HepG2 (cell line): ENCODE data around the gene RNASE7. TPM values are rescaled to one million over a fixed set of nuclear protein-coding genes. Genes with fewer than 3 reads are reported as not detected.

Experiments
- CHCHD3 ChIP-seq: sonication (generic); formaldehyde crosslinking; IDR thresholded peaks from 2 replicates; pipeline ENCODE4 v1.8.0; 2022; ENCODE audit warnings: mild to moderate bottlenecking, missing genetic modification reagents, moderate library complexity
- EP300 ChIP-seq, 3 experiments: sonication (generic) in 1 of 3; formaldehyde crosslinking in 1 of 3; IDR thresholded peaks; 2 replicates each; pipeline versions ENCODE4 v1.5.1 to v1.6.1; 2011 to 2020; ENCODE audit warnings: low read depth in 2 of 3, low read length in 2 of 3, borderline replicate concordance in 1 of 3, improper control_type of control experiment in 1 of 3, mild to moderate bottlenecking in 1 of 3, missing genetic modification reagents in 1 of 3, moderate library complexity in 1 of 3
- FOXP4 ChIP-seq: sonication (generic); formaldehyde crosslinking; IDR thresholded peaks from 2 replicates; pipeline ENCODE4 v1.4.0; 2020; ENCODE audit warnings: missing genetic modification reagents
- HNRNPH1 ChIP-seq: fragments of 200-400 bp; formaldehyde crosslinking; optimal IDR thresholded peaks from 2 replicates; pipeline ENCODE3; 2017; ENCODE audit warnings: mild to moderate bottlenecking, low read depth, low read length
- PAX8 ChIP-seq: sonication (generic); formaldehyde crosslinking; IDR thresholded peaks from 2 replicates; pipeline ENCODE4 v1.8.0; 2022; ENCODE audit warnings: mild to moderate bottlenecking, missing genetic modification reagents, borderline replicate concordance
- PRPF4 ChIP-seq: fragments of 200-400 bp; formaldehyde crosslinking; IDR thresholded peaks from 2 replicates; pipeline ENCODE4 v1.6.1; 2016; ENCODE audit warnings: low read length, low read depth; ENCODE audit not compliant: poor library complexity, severe bottlenecking
- RFX1 ChIP-seq: fragments of 450-650 bp; IDR thresholded peaks from 2 replicates; pipeline ENCODE4 v1.6.1; 2017
- SMC3 ChIP-seq: IDR thresholded peaks from 2 replicates; pipeline ENCODE4 v1.6.1; 2011; ENCODE audit warnings: low read length, improper control_type of control experiment
- ZBTB38 ChIP-seq: sonication (generic); formaldehyde crosslinking; IDR thresholded peaks from 2 replicates; pipeline ENCODE4 v1.5.1; 2020; ENCODE audit warnings: mild to moderate bottlenecking, missing genetic modification reagents
- ZNF10 ChIP-seq: sonication (generic); formaldehyde crosslinking; IDR thresholded peaks from 2 replicates; pipeline ENCODE4 v1.4.0; 2020; ENCODE audit warnings: mild to moderate bottlenecking, low read depth, missing genetic modification reagents, borderline replicate concordance
- ZNF263 ChIP-seq: sonication (generic); formaldehyde crosslinking; IDR thresholded peaks from 2 replicates; pipeline ENCODE4 v1.4.0; 2020; ENCODE audit warnings: missing genetic modification reagents
- ZNF382 ChIP-seq: sonication (generic); formaldehyde crosslinking; IDR thresholded peaks from 2 replicates; pipeline ENCODE4 v1.5.0; 2020; ENCODE audit warnings: missing genetic modification reagents, mild to moderate bottlenecking, borderline replicate concordance
- ZNF501 ChIP-seq: sonication (generic); formaldehyde crosslinking; IDR thresholded peaks from 2 replicates; pipeline ENCODE4 v1.5.1; 2020; ENCODE audit warnings: mild to moderate bottlenecking, moderate library complexity, missing genetic modification reagents
- ZNF513 ChIP-seq: sonication (generic); formaldehyde crosslinking; conservative IDR thresholded peaks from 2 replicates; pipeline ENCODE4 v1.5.0; 2020; ENCODE audit warnings: missing genetic modification reagents
- ZNF563 ChIP-seq: sonication (generic); formaldehyde crosslinking; IDR thresholded peaks from 2 replicates; pipeline ENCODE4 v1.8.0; 2022; ENCODE audit warnings: mild to moderate bottlenecking, moderate library complexity, missing genetic modification reagents
- ZNF775 ChIP-seq: sonication (generic); formaldehyde crosslinking; IDR thresholded peaks from 2 replicates; pipeline ENCODE4 v1.4.0; 2020; ENCODE audit warnings: missing genetic modification reagents, mild to moderate bottlenecking, moderate library complexity, borderline replicate concordance
- polyA plus RNA-seq, 8 experiments: library from polyadenylated mRNA; depleted of rRNA in 3 of 8; stranded (reverse) in 7 of 8; unstranded in 1 of 8; fragments of >200 nt; fragmentation: Illumina TruSeq in 4 of 8; extraction: Trizol in 4 of 8; gene quantifications; 2 replicates each; pipeline versions ENCODE4 v1.2.1 to v1.2.3, GENCODE V29; 2011 to 2016; ENCODE audit warnings: low read depth in 4 of 8, missing spikeins in 1 of 8, mixed read lengths in 1 of 8; ENCODE audit not compliant: insufficient read depth in 1 of 8
- total RNA-seq, 5 experiments: library from RNA; depleted of rRNA; stranded (reverse); fragments of >200 nt; fragmentation: Illumina TruSeq; extraction: Trizol; gene quantifications; 2 replicates each; pipeline ENCODE4 v1.2.3, GENCODE V29; 2016; ENCODE audit warnings: low read depth in 1 of 5
- TF ChIP-seq, protein P1 (sequence below): IDR thresholded peaks from 2 replicates; pipeline ENCODE4 v1.6.1; 2016; ENCODE audit warnings: missing genetic modification reagents, missing compliant biosample characterization

Gene RNASE7
- total and polyA plus RNA-seq, 2 of the 13 experiments (the other 11 are each of a cell fraction or from before 2014, with no cell fraction given), result 0.04 TPM; not detected in 1

DNA sequence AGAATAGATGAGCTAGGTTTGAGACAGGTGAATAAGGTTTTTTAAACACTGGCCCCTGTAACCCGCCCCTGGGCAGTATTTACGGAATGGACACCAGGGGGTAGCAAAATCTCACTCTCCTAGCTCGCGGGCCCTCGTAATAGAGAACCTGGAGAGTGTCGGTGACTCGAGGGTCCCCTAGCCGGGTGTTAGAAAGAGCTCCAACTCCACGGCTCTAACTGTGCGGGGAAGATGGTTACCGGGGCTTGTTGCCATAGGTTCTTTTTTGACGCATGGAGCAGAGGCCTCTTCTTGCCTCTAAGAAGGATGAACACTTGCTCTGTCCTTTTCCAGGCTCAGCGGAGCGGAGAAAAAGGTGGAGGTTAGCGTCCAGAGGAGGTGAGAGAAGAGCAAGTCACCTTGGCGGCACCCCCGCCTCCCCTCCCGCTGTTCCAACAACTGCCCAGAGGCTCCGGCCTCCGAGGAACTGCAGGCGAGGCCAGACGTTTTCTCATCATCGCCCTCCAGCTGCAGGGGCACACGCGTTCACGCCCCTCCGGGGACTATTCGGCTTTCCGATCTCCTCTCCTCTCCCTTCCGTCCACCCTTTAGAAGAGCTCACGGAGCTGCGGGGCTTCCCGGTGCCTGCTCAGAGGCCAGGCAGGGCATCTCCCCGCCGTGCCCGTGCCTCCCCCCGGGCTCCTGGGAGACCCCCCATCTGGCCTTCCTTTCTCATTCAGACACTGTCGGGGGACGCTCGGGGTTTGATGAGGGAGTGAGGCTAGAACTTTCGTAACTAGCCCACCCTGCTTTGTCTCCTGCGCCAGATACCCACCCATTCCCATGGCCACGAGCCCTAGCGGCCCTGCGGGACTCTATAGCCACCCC is 26.6 kb downstream of the RNASE7 start (continued):
- TF ChIP-seq ZNF513, result no peak
- no peak for TF ChIP-seq ZNF10 (CRISPR knock-in tag)
- TF ChIP-seq EP300 (IDR thresholded peaks at IDR 0.05; ENCODE audit: low read depth in 2 of 2, low read length in 2 of 2), result no peak; a peak in 1 of 4 replicates
- 0 out of 2 replicates have a peak, but pooled peaks have one; percentile 12 for TF ChIP-seq EP300 (CRISPR knock-in tag; IDR thresholded peaks at IDR 0.05; ENCODE audit: borderline replicate concordance)
- TF ChIP-seq, protein P1, sequence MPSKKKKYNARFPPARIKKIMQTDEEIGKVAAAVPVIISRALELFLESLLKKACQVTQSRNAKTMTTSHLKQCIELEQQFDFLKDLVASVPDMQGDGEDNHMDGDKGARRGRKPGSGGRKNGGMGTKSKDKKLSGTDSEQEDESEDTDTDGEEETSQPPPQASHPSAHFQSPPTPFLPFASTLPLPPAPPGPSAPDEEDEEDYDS (CRISPR knock-in tag), result no peak; the same call in 1 of the 2 replicates
- no peak for TF ChIP-seq ZNF775
- TF ChIP-seq ZNF263, result no peak; the same call in 1 of the 2 replicates
- TF ChIP-seq ZBTB38 (CRISPR knock-in tag), result 0 out of 2 replicates have a peak, but pooled peaks have one; percentile 73
- TF ChIP-seq HNRNPH1, result no peak
- 0 out of 2 replicates have a peak, but pooled peaks have one; percentile 11 for TF ChIP-seq FOXP4
- no peak for TF ChIP-seq CHCHD3 (CRISPR knock-in tag)
- no peak for TF ChIP-seq PAX8 (CRISPR knock-in tag)
- TF ChIP-seq ZNF382 (CRISPR knock-in tag), result no peak
- TF ChIP-seq PRPF4, result no peak
- TF ChIP-seq ZNF563 (CRISPR knock-in tag), result peak; percentile 89
- TF ChIP-seq ZNF501 (CRISPR knock-in tag), result no peak
- TF ChIP-seq RFX1, result no peak
- peak; percentile 94 for TF ChIP-seq SMC3
